Measurements from ENCODE around the gene LRRC7.
"Not testable (repeated sequence)": the region's sequence is repeated elsewhere in the genome, so short reads cannot be mapped to it uniquely, and the experiment has no call there.

LRRC7 gene

DNA sequence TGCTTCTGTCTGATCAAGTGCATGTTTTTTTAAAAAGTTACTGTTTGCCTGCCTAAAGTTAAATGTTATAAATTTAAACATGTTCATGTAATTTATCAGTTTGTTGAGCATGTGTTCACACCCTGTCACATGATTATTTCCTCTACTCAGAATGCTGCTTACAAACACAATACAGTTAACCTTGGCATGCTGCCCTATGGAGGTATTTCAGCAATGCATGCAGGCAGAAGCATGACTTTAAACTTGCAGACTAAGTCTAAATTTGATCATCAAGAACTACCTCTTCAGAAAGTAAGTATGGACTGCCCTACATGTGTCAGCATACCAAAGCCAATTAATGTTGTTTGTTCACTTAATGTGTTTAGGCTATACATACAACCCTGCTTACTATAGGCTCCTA lies 476.1 kb downstream of the LRRC7 start:
- no peak for DNase-seq
- Histone ChIP-seq H3K27me3 (ENCODE audit: insufficient read depth, low read depth, severe bottlenecking) (no peaks in the 10 kb centered on the region), H3K4me3 (ENCODE audit: low read depth, low read length) (no peak overlapping the region), H3K9me3 (ENCODE audit: severe bottlenecking) (no peaks in the 10 kb centered on the region), H3K27ac (no peak overlapping the region), H3K36me3 (no peaks in the 10 kb centered on the region)
- TF ChIP-seq, protein P1, sequence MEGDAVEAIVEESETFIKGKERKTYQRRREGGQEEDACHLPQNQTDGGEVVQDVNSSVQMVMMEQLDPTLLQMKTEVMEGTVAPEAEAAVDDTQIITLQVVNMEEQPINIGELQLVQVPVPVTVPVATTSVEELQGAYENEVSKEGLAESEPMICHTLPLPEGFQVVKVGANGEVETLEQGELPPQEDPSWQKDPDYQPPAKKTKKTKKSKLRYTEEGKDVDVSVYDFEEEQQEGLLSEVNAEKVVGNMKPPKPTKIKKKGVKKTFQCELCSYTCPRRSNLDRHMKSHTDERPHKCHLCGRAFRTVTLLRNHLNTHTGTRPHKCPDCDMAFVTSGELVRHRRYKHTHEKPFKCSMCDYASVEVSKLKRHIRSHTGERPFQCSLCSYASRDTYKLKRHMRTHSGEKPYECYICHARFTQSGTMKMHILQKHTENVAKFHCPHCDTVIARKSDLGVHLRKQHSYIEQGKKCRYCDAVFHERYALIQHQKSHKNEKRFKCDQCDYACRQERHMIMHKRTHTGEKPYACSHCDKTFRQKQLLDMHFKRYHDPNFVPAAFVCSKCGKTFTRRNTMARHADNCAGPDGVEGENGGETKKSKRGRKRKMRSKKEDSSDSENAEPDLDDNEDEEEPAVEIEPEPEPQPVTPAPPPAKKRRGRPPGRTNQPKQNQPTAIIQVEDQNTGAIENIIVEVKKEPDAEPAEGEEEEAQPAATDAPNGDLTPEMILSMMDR (IDR thresholded peaks at IDR 0.05; ENCODE audit: low read depth, low read length), result no peak

DNA sequence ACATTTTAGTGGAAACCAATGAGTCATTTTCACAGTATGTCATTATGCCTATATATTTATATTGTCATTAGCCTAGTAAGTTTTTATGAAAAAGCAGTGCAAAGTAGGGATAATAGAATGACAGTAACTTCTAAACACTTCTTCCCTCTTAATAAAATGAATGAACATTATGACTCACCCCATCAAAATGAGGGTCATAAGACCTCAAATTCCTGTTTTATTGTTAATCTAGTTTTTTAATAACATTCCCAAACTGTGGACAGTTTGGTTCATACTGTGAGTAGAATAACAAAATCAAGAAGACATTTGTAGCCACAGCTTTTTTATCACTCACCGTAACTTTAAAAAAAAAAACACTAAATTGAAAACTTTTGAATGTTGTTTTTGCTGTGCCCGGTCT lies 477.1 kb downstream of the LRRC7 start:
- no peak overlapping the region for H3K27ac ChIP-seq
- H3K9me3 ChIP-seq (ENCODE audit: severe bottlenecking), result no peaks in the 10 kb centered on the region
- H3K4me3 ChIP-seq (ENCODE audit: low read depth, low read length), result no peak overlapping the region
- no peak for DNase-seq
- no peaks in the 10 kb centered on the region for H3K36me3 ChIP-seq
- TF ChIP-seq, protein P1 (IDR thresholded peaks at IDR 0.05; ENCODE audit: low read depth, low read length), result no peak
- no peaks in the 10 kb centered on the region for H3K27me3 ChIP-seq (ENCODE audit: insufficient read depth, low read depth, severe bottlenecking)

DNA sequence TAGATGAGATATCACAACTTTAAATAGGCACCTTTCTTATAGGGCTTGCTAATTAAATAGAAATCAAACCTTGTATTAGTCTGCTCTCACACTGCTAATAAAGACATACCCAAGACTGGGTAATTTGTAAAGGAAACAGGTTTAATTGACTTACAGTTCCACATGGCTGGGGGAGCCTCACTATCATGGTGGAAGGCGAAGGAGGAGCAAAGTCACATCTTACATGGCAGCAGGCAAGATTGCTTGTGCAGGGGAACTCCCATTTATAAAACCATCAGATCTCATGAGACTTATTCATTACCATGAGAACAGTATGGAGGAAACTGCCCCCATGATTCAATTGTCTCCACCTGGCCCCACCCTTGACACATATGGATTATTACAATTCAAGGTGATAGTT lies 477.9 kb downstream of the LRRC7 start:
- not testable (repeated sequence) for H3K27ac ChIP-seq; H3K36me3 ChIP-seq; H3K27me3 ChIP-seq (ENCODE audit: insufficient read depth, low read depth, severe bottlenecking); H3K4me3 ChIP-seq (ENCODE audit: low read depth, low read length); DNase-seq; H3K9me3 ChIP-seq (ENCODE audit: severe bottlenecking)

DNA sequence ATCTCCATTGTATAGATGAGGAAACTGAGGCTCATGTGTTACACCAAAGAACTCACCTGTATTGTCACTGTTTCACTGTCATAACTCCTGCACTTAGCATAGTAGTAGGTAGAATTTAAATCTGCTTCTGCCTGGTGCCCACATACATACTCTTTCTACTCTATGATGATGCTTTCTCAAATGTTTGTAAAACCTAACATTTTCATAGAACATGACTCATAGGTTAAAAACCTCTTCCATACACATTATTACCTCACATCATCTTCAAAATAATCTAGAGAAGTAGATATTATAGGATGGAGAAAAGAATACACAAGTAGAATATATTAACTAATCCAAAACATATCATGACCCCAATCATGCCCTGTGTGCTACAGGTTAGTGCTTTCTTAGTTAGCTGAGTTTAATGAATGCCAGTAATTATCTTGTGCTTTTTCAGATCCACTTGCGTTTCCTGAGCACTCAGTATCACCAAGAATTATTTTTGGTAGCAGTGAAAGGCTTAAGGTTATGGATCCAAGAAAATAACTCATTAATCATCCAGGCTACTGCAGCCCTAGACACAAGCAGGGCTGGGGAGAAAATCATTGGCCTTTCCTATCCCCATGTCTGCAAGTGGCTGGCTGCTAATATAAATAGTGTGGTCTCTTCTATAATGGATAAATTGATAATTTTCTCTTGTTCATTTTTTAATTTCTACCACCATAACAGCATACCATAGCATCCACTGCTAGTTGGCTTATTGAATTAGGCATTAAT lies 480.8 kb downstream of the LRRC7 start:
- Histone ChIP-seq H3K27ac (no peak overlapping the region), H3K9me3 (ENCODE audit: severe bottlenecking) (no peaks in the 10 kb centered on the region), H3K27me3 (ENCODE audit: insufficient read depth, low read depth, severe bottlenecking) (no peaks in the 10 kb centered on the region), H3K36me3 (no peaks in the 10 kb centered on the region), H3K4me3 (ENCODE audit: low read depth, low read length) (no peak overlapping the region)
- no peak for DNase-seq
- TF ChIP-seq, protein P1 (IDR thresholded peaks at IDR 0.05; ENCODE audit: low read depth, low read length), result no peak

DNA sequence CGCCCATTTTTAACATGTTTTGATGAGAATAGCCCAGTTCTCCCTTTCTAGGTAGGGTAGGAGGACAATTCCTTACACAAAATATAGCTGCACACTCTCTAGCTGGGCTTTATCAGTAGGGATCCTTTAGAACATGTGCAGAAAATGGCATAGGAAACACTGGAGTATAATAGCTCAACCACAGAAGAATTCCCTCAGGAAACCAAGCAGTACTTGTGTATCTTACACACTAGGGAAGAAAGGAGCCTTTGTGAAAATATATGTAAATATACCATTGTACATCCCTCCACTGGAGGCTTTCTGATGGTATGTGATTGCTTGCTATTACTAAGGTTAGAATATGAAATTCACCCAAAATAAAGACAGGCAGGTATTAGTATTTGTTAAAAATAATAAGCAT lies 484.2 kb downstream of the LRRC7 start:
- no peaks in the 10 kb centered on the region for H3K36me3 ChIP-seq
- no peaks in the 10 kb centered on the region for H3K27me3 ChIP-seq (ENCODE audit: insufficient read depth, low read depth, severe bottlenecking)
- no peak for DNase-seq
- no peaks in the 10 kb centered on the region for H3K9me3 ChIP-seq (ENCODE audit: severe bottlenecking)
- TF ChIP-seq, protein P1 (IDR thresholded peaks at IDR 0.05; ENCODE audit: low read depth, low read length), result no peak
- H3K27ac ChIP-seq, result no peak overlapping the region
- H3K4me3 ChIP-seq (ENCODE audit: low read depth, low read length), result no peak overlapping the region

DNA sequence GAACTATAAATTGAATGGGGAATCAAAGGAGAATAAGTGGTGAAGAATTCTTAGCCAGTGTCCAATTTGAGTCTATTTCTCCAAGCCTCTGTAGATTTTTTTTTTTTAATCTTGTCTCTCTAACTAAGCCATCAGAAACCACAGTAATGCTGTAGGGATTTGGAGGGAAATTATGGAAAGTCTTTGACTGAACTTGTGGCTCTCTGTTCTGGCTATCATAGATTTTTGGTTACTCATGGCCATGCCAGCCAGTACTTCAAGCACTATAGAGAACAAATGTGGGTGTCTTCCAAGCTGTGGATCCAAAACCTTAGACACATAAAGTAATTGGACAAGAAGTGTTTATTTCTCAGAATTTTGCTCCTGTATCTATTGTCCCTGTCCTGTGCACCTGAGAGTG lies 489.8 kb downstream of the LRRC7 start:
- TF ChIP-seq, protein P1 (IDR thresholded peaks at IDR 0.05; ENCODE audit: low read depth, low read length), result no peak
- no peaks in the 10 kb centered on the region for H3K27me3 ChIP-seq (ENCODE audit: insufficient read depth, low read depth, severe bottlenecking)
- DNase-seq, result no peak
- H3K27ac ChIP-seq, result no peak overlapping the region
- H3K36me3 ChIP-seq, result no peaks in the 10 kb centered on the region
- no peak overlapping the region for H3K4me3 ChIP-seq (ENCODE audit: low read depth, low read length)
- H3K9me3 ChIP-seq (ENCODE audit: severe bottlenecking), result no peaks in the 10 kb centered on the region
